HG02759 (cell line): ENCODE results near the gene NCLN.

Source experiments
- ATAC-seq: cut with Tn5 transposase; IDR thresholded peaks from one replicate; pipeline ENCODE4 v1.9.1; 2021; ENCODE audit warnings: mild to moderate bottlenecking, moderate library complexity; ENCODE audit not compliant: unreplicated experiment

The NCLN gene

DNA sequence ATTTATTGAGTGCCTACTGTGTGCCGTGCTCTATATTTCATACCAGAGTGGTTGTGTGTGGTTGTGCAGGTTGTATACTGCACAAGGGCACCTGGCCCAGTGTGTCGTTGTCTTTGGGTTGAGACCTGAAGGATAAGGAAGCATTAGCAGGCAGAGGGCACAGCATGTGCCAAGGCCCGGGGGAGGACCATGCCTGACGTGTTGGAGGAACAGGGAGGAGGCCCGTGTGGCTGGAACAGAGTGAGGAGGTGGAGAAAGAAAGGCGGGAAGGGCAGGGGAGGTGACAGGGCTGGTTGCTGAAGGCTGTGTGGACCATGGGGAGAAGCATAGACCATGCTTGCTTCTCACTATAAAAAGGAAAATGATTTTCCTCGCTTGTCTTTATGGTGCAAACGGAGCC lies 65.5 kb downstream of the NCLN start:
- no peak for ATAC-seq

DNA sequence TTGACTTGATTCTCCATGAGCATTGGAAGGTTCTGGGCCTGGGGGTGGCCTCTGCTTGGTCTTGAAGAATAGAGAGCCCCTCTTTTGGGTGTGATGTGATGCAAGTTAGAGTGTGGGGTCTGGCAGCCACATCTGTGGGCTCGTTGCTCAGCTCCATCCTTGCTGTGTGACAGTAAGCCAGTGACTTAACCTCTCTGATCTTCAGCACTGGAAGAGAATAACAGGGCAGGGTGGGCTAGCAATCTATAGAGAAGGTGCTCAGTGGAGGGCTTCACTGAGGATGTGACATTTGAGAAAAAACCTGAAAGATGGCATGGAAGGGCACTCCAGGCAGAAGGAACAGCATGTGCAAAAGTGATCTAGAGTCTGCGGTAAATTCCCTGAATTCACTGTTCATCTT lies 66.9 kb downstream of the NCLN start:
- ATAC-seq = no peak

GRCh38 chr19:3253270-3253669 lies 67.5 kb downstream of the NCLN start:
- no peak for ATAC-seq

GRCh38 chr19:3254520-3254919 lies 68.8 kb downstream of the NCLN start:
- no peak for ATAC-seq

DNA sequence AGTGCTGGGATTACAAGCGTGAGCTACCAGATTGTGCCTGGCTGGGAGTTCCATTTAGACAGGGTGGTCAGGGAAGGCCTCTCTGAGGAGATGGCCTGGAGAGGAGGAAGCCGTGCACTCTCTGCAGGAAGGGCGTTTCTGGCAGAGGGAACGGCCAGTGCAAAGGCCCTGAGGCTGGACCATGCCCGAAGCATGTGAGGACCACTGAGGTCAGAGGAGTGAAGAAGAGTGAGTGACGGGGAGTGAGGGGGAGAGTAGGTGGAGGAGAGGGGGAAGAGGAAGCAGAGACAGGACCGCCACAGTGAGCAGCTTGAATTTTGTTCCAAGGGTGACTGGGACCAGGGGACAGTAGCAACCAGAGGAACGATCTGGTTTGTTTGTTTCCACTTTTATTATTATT lies 71.3 kb downstream of the NCLN start:
- ATAC-seq = no peak
